NB4 (cell line): ENCODE data around the gene TBCE.

Experiments used
- DNase-seq: peaks from one replicate; pipeline ENCODE4 v3.0.0; 2010; ENCODE audit warnings: low read depth
- H3K4me3 ChIP-seq: one replicate; pipeline ENCODE4 v1.5.1; 2011; ENCODE audit warnings: mild to moderate bottlenecking, low read depth, low read length, moderate library complexity
- CTCF ChIP-seq: IDR thresholded peaks from one replicate; pipeline ENCODE4 v1.5.1; 2012; ENCODE audit warnings: low read depth, low read length
- MAX ChIP-seq: IDR thresholded peaks from 2 replicates; pipeline ENCODE4 v1.6.1; 2011; ENCODE audit warnings: low read depth, low read length
- MYC ChIP-seq: IDR thresholded peaks from 2 replicates; pipeline ENCODE4 v1.6.1; 2011; ENCODE audit warnings: low read depth, low read length
- POLR2A ChIP-seq: IDR thresholded peaks from 2 replicates; pipeline ENCODE4 v1.6.1; 2011; ENCODE audit warnings: mild to moderate bottlenecking; ENCODE audit not compliant: insufficient read length; ENCODE audit errors: extremely low read depth

The TBCE gene

GRCh38 chr1:235325854-235326253 is 41.4 kb upstream of the TBCE start:
- no peak for DNase-seq
- H3K4me3 ChIP-seq, result peak overlapping the region; percentile 79

GRCh38 chr1:235326719-235327558 is 40.3 kb upstream of the TBCE start:
- TF ChIP-seq MYC, result peak; percentile 49
- TF ChIP-seq POLR2A, result no peak
- peak overlapping the region; percentile 79 for H3K4me3 ChIP-seq
- peak; percentile 76 for DNase-seq

More at GRCh38 chr1:235325854-235326253, 41.4 kb upstream of the TBCE start:
- TF ChIP-seq CTCF (no peak), POLR2A (no peak), MYC (no peak), MAX (no peak)

GRCh38 chr1:235327559-235328270 is 39.5 kb upstream of the TBCE start, which contains the start of gene ARID4B:
ARID4B (minus strand) TSS chr1:235328179; CDS start chr1:235326919, 1,260 bp downstream.
- DNase-seq, result no peak

GRCh38 chr1:235328271-235329138 is 38.7 kb upstream of the TBCE start, which contains the start of gene GGPS1:
GGPS1 (plus strand) TSS chr1:235328570; CDS start chr1:235335265, 6,695 bp downstream.
- peak within 1 kb of the TSS; percentile 94 for H3K4me3 ChIP-seq
- peak; percentile 99 for DNase-seq
- peak; percentile 87 for TF ChIP-seq POLR2A
- peak; percentile 3 for TF ChIP-seq CTCF
- TF ChIP-seq MYC, result peak; percentile 40
- TF ChIP-seq MAX, result peak; percentile 30; the same call in 1 of the 2 replicates

More at GRCh38 chr1:235327559-235328270, 39.5 kb upstream of the TBCE start, which contains the start of gene ARID4B:
- peak within 1 kb of the TSS; percentile 94 for H3K4me3 ChIP-seq
- TF ChIP-seq POLR2A (peak; percentile 31), MAX (no peak)

- peak; percentile 70 for DNase-seq
- peak overlapping the region; percentile 94 for H3K4me3 ChIP-seq
- TF ChIP-seq CTCF (no peak), MAX (no peak), POLR2A (no peak), MYC (no peak)
These were observed 37.9 kb upstream of the TBCE start for GRCh38 chr1:235329139-235329902.

- no peak for TF ChIP-seq CTCF
- no peak for TF ChIP-seq MAX
- TF ChIP-seq MYC, result no peak
- TF ChIP-seq POLR2A, result no peak
- peak overlapping the region; percentile 94 for H3K4me3 ChIP-seq
- DNase-seq, result no peak
These were observed 36.3 kb upstream of the TBCE start for GRCh38 chr1:235330918-235331285.
